HG03064 (cell line): Measurements from ENCODE around the gene TMEM200B.
"Not testable (repeated sequence)": the region's sequence is repeated elsewhere in the genome, so short reads cannot be mapped to it uniquely, and the experiment has no call there.

Source experiments
- ATAC-seq: cut with Tn5 transposase; IDR thresholded peaks from one replicate; pipeline ENCODE4 v1.9.1; 2021; ENCODE audit warnings: low read depth; ENCODE audit not compliant: unreplicated experiment

Gene TMEM200B

GRCh38 chr1:29123887-29124365, at the start of gene TMEM200B:
TMEM200B (minus strand) TSS chr1:29123903; CDS start chr1:29121828, 2,075 bp downstream.
- ATAC-seq, result no peak

- ATAC-seq, result no peak
Measured at GRCh38 chr1:29172415-29172939, 48.8 kb upstream of the TMEM200B start.

- ATAC-seq, result no peak
Measured at GRCh38 chr1:29171521-29171920, 47.8 kb upstream of the TMEM200B start.

DNA sequence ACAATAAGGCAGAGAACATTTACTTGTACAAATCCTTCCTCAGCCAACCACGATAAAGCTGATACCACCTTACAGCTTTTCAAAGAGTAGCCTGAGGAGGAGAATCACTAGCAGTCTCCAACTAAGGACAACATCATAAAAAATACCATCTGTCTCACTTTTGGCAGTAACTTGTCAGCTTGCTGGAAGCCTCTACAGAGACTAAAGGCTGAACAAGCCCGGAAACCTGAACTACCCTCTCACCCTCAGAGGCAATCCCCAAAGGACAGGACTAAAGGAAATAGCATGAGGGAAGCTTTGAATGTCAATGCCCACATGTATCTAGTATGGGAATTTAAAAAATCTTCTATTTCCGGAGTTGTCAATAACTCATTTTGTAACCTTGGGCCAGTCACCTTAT, 47.4 kb upstream of the TMEM200B start:
- ATAC-seq, result no peak

- no peak for ATAC-seq
Measured at GRCh38 chr1:29169976-29170375, 46.3 kb upstream of the TMEM200B start.

- no peak for ATAC-seq
Measured at GRCh38 chr1:29167904-29168303, 44.2 kb upstream of the TMEM200B start.

GRCh38 chr1:29166291-29166878, 42.7 kb upstream of the TMEM200B start:
- ATAC-seq, result no peak

GRCh38 chr1:29164588-29164987, 40.9 kb upstream of the TMEM200B start:
- no peak for ATAC-seq

DNA sequence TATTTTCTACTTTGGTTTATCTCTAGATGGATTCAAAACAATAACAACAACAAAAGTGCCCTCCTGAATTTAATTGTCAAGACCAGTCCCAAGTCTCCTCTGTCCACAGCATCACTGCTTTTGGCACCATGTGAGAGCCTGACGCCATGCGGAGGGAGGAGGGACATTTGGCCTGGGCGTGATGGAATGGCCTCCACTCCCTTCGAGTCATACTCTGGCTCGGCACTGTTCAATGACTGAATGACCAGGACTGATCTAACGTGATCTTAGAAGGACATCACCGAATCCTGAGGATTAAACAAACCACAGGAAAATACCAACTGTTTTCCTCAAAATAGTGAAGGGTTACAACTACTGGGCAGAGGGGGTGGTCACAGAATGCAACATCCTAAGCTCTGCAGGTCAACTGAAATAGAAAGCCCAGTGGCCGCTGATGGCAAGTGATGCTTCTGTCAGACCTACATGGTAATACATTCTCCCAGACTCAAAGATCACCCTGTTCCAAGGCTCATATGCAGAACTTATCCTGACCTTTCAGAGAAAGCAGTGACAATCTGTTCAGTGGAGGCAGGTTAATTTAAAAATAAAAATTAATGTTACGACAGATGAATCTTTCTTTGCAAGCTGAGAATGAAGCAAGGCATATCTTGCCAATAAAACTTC, 38.9 kb upstream of the TMEM200B start:
- no peak for ATAC-seq

DNA sequence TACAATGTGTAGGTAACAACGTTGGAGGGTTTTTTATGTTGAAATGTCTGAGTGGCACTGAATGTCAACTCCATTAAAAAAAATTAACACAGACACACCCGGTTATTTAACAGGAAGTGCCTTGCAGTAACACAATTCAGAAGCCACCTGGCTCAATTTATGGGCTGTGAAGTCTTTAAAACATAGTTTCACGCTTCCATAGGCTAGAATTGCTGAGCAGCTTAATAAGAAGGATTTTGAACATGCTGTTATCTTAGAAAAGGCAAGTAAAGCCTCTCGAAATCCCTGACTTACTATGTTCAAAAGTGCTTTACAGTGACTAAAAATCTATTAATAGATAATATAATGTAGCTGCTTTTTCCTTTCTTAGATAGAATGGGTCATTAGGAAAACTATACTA, 38.3 kb upstream of the TMEM200B start:
- ATAC-seq, result no peak

GRCh38 chr1:29159773-29160172, 36.1 kb upstream of the TMEM200B start:
- ATAC-seq, result no peak

DNA sequence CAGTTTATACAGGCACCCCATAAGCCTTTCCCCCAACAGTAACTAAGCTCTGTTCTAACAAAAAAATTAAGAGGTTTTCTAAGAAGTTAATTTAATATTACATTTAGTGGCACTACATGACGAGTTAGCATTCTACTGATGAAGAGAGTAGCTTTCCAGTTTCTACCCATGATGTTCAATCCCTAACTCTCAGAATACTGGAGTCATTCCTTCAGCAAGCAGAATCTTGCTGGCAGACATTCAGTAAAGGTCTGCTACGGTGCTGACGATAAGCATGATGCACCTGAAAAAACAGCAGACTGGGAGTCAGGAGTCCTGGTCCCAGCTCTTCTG, 33.5 kb upstream of the TMEM200B start:
- ATAC-seq, result no peak

DNA sequence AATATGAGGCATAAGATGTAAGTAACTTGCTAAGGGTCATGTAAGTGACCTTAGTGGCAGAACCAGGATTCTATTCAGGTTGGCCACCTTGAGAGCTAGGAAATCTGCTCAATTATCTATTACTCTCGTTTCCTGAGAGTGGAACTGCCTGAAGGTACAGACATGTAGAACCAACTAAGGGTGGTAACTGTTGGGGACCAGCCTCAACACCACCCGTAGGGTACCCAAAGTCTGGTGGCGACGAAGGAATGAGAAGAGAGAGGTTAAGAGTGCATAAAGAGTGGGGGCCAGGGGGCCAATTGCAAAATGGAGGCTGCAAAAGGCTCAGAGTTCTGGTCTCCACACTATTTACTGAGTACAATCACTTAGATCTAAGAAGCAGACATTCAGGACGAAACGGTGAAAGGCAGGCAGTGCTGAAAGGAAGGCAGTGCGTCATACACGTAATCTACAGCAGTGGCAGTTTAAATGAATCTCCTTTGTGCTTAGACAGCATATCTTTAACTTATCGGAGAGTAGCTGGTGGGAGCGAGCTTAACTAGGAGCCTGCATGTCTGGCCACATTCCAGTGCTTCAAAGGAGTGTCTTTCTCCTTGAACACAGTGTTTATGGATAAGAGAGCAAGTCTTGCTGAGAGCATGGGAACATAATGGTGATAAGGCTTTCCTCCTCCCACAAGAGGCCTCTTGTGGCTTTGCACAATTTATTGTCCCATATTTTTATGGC, 33.0 kb upstream of the TMEM200B start:
- no peak for ATAC-seq

GRCh38 chr1:29152046-29152805, 28.5 kb upstream of the TMEM200B start:
- ATAC-seq, result no peak

GRCh38 chr1:29150346-29150745, 26.6 kb upstream of the TMEM200B start:
- not testable (repeated sequence) for ATAC-seq

DNA sequence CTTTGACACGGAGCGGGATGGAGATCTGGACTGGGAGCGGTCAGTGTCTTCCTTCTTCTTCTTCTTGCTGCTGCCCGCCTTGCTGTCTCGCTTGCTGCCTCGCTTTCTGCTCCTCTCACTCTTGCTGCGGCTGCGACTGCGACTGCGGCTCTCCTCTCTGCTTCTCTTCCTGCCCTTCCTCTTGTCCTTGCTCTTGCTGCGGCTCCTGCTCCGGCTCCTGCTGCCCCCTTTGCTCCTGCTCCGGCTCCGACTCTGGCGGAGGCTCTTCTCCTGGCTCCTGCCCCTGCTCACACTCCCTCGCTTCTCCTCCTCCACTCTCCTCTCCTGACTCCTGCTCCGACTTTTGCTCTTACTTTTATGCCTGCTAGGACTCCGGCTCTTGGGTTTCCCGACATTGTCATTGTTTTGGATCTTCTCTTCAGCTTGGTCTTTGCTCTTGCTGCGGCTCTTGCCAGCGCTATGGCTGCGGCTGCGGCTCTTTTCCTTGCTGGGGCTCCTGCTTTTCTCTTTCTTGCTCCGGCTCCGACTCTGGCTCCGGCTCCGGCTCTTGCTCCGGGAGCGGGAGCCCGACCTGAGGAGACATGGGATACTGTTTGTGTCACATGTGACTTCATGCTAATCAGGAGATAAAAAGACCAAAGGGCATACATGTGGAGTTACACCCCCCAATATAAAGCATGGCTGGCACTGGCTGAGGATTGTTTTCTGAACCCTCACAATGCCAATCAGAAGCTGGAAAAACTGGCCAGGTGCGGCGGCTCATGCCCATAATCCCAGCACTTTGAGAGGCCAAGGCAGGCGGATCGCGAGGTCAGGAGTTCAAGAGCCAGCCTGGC, 25.2 kb upstream of the TMEM200B start:
- no peak for ATAC-seq

- ATAC-seq, result no peak
Measured at GRCh38 chr1:29145739-29146437, 22.2 kb upstream of the TMEM200B start.

- no peak for ATAC-seq
Measured at GRCh38 chr1:29144178-29144577, 20.5 kb upstream of the TMEM200B start.

- no peak for ATAC-seq
Measured at GRCh38 chr1:29142714-29143113, 19.0 kb upstream of the TMEM200B start.
